Activated CD8-positive, alpha-beta memory T cell treated with anti-CD3 and anti-CD28 coated beads, Interleukin-2, amount 50 U/mL, for 24 hours (primary cell): ENCODE results near the gene PAN2.
"Not testable (repeated sequence)": the region's sequence is repeated elsewhere in the genome, so short reads cannot be mapped to it uniquely, and the experiment has no call there.

Experiments used
- DNase-seq: peaks from one replicate; pipeline ENCODE4 v3.0.0-alpha.2; 2020; ENCODE audit errors: extremely low read depth

PAN2 gene

DNA sequence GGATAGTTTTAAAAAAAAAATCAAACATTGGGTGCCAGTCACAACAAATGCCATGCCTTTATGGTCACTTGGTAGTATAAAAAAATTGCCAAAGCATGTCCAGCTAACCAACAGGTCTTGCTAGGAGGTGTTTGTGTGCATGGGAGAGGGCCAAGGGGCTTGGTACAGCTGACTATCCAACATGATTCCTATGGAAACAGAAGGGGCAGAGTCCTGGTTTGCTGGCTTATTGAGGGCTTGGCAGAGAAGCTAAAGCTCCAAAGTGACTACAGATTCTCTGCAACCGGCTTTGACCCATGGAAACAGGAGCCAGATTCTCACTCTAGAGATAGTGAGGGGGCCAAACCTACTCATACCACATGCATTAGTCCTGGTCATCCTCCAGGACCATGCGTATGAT lies 61.3 kb downstream of the PAN2 start:
- DNase-seq, result not testable (repeated sequence)

DNA sequence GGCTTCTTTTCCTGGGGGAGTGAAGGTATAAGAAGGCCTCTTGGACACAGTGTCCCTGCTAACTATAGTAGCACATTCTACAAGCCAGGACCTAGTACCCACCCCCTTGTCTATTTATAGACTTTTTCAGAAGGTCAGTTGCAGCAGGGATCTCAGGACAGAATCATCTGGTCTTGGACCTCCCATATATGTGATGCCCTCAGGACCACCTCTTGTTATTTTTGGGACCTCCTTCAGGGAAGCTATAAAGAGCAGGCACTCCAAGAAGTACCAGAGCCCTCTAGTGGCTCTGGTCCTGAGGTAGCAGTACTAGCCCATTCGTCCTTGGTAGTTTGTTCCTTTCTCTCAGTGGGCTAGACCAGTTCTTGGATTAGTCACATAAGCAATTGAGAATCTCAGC lies 62.8 kb downstream of the PAN2 start:
- DNase-seq, result no peak

DNA sequence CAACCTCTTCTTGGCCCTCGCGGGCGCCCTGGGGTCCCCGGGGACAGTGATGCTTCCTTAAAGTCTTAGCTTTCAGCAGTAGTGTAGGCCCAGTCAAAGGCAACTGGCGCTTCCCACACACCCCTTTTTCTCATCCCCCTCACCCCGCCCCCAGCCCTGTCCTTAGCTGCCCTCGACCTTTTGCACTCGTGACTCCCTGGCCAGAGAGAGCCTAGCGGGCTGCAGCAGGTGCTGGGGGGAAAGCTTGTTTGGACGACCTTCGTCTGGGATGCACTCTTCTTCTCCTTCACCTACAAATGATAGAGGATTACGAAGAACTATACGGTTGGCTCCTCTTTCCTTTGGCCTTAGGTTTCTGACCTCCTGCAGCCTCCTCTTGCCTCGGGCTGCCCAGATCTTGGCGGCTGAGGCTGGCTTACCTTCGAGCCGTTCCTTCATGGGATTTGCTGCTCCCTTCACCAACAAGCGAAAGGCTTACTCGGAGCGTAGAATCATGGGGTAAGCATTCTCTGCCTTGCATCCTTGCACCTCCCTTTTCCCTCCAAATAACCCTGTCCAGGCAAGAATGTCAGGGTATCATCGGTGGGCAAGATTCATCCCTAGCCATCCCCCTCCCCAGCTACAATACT lies 66.2 kb downstream of the PAN2 start:
- no peak for DNase-seq

DNA sequence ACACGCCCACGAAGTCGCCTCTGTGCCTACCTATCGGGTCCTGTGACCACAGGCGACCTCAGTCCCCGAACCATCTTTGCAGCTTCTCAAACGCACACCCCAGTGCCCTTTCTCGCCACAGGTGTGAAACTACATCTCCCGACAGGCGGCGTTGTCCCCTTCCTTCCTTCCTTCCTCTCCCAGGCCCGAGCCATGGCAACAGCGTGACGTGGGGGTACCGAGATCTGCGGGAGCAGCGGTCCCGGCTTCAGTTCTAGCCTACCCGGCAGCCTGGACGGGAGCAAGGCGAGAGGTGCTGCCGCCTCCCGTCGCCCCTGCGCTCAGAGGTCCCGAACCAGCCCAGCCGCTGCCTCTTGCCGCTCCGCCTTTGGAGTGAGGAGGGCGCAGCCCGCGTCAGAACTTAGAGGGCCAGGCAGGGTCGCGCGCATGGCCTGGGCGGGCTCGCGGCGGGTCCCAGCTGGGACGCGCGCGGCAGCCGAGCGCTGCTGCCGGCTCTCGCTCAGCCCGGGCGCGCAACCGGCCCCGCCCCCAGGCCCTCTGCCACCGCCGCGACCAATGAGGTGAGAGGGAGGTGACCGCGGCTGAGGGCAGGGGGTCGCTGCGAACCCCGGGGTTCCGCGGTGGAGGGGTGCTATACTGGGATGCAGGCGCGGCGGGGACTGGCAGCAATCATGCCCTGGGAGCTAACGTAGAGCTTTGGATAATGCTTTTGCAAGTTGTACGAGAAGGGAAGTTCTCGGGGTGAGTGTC lies 66.9 kb downstream of the PAN2 start, which contains the start of gene COQ10A:
Gene COQ10A (plus strand): TSS at position 250 of the 750 bp plus-strand sequence. CDS start 177 bp downstream, at position 427.
- peak; percentile 81 for DNase-seq
